HG02973 (cell line): ENCODE results near the gene USP20.
"Not testable (repeated sequence)": the region's sequence is repeated elsewhere in the genome, so short reads cannot be mapped to it uniquely, and the experiment has no call there.

Experiments
- ATAC-seq: cut with Tn5 transposase; IDR thresholded peaks from one replicate; pipeline ENCODE4 v1.9.1; 2021; ENCODE audit warnings: moderate library complexity; ENCODE audit not compliant: unreplicated experiment

USP20 gene

DNA sequence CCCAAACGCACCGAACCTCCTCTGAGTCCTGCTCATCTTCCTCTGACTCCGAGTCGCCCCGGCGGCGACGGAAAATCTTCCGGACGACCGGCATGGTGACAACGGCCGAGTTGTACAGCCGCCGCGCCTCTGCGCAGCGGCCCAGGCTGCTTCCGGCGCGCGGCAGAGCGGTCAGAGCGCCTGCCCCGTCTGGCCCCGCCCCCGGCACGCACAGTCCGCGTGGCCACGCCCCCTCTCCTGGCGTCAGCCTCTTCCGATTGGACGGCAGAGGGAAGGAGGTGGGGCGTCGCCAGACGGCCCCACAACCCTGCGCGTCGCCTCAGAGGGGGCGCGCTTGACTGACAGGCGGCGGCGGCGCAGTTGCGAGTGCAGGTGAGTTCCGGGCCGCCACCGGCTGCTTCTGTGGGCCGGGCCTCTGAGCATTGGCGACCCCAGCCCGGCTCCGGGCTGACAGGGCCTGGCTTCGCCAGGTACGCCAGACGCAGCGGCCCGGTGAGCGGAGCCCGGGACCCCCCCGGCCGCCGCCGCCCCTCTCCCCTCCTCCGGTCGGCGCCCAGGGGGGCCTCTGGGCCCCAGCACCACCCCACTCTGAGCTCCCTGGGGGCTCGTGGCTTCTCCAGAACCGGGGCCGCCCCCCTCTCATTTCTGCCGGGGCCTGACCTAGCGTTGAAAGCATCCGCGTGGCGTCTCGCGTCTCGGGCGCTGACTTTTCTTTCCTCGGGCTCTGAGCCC lies at the start of gene USP20, which contains the start of gene C9orf78:
Gene USP20 (plus strand): TSS at position 331 of the 732 bp plus-strand sequence. CDS start 17,098 bp downstream, outside the sequence.
Gene C9orf78 (minus strand): TSS at position 148 of the 732 bp plus-strand sequence. CDS start 54 bp downstream, at position 94.
- ATAC-seq = peak; percentile 90

DNA sequence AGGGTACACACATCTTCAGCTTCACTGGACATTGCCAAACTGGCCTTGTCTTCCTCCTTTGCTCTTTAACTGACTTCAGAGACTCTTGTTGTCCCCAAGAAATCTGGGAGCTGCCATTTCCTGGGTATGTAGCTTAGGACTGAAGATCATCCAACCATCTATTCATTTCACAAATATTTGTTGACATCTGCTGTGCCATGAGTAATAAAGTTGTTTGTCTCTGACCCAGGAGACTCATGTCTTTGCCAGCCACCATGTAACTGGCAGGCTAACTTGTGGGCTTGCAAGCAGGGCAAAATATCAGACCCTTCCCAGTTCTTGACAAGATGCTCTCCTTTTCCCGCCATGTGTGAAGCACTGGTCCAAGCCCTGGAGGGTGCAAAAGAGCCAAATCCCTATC lies 49.4 kb upstream of the USP20 start:
- no peak for ATAC-seq

DNA sequence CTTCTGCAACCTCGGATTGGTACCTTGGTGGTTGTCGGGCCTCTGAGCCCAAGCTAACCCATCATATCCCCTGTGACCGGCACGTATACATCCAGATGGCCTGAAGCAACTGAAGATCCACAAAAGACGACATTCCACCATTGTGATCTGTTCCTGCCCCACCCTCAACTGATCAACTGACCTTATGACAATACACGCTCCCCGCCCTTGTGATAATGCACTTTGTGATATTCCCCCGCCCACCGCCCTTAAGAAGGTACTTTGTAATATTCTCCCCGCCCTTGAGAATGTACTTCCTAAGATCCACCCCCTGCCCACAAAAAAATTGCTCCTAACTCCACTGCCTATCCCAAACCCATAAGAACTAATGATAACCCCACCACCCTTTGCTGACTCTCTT lies 48.8 kb upstream of the USP20 start:
- no peak for ATAC-seq

GRCh38 chr9:129794549-129794948 lies 40.7 kb upstream of the USP20 start:
- no peak for ATAC-seq

DNA sequence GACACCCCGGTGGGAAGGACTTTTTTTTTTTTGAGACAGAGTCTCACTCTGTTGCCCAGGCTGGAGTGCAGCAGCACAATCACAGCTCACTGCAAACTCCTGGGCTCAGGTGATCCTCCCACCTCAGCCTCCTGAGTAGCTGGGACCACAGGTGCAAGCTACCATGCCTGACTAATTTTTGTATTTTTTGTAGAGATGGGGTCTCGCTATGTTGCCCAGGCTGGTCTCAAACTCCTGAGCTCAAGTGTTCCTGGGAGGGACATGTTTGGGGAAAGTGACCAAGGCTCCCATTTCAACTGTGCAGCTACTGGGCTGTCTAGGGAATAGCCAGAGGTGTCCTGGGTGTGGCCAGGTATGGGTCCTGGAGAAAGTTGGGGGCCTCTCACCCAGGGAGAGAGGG lies 39.2 kb upstream of the USP20 start:
- not testable (repeated sequence) for ATAC-seq

GRCh38 chr9:129798973-129799372 lies 36.3 kb upstream of the USP20 start:
- ATAC-seq = no peak

GRCh38 chr9:129801504-129801903 lies 33.8 kb upstream of the USP20 start:
- ATAC-seq = no peak

- peak; percentile 81 for ATAC-seq
Measured at GRCh38 chr9:129802833-129803675, 32.2 kb upstream of the USP20 start, which contains the start of gene TOR1B. TSS of gene TOR1B (plus strand) at chr9:129803184. CDS start at chr9:129803213, 29 bp downstream.

- peak; percentile 7 for ATAC-seq
Measured at GRCh38 chr9:129803676-129804060, 31.6 kb upstream of the USP20 start.

DNA sequence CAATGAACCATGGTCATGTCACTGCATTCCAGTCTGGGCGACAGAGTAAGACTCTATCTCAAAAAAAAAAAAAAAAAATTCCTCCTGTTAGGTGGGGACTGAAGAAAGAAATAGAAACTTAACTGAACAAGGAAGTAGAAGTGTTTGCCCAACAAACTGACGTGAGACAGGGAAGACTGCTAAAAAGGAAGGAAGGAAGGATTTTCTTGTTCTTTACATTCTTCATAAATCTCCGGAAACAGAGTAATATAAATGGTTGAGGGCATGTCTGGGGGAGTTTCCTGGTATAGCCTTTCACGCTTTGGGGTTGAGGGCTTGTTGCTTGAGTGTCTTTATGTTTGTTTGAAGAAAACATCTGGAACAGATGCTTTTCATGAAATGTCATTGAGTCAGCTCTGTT lies 29.2 kb upstream of the USP20 start:
- no peak for ATAC-seq

DNA sequence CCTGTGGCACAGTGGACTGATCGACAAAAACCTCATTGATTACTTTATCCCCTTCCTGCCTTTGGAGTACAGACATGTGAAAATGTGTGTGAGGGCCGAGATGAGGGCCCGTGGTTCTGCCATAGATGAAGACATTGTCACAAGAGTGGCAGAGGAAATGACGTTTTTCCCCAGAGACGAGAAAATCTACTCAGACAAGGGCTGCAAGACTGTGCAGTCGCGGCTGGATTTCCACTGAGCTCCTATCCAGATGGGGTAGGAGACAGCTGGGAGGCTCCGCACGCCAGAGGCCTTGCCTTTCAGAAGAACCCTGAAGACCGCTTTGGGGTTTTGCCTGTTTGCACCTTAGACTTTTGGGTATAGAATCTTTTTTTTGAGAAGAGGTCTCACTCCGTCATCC lies 25.9 kb upstream of the USP20 start:
- ATAC-seq = no peak

GRCh38 chr9:129810116-129810515 lies 25.1 kb upstream of the USP20 start:
- no peak for ATAC-seq

- no peak for ATAC-seq
Measured at GRCh38 chr9:129810788-129811187, 24.5 kb upstream of the USP20 start.

- no peak for ATAC-seq
Measured at GRCh38 chr9:129811967-129812363, 23.3 kb upstream of the USP20 start.

DNA sequence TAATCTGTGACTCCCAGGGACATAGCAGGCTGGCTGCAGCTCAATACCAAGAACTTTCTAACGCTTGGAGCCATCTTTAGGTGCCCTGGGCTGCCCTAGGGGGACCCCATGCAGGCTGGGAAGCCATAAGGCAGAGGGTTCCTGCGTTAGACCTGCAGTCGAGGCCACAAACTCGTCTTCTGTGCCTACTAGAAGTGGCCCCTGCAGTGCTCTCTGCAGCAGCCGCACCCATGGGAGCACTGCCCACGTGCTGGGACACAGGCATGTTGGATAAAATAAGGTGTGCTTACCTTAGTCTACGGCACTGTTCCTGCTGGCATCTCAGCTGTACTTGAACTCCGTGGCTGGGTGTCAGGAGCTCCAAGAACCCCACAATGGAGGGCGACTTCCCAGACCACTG lies 22.9 kb upstream of the USP20 start:
- no peak for ATAC-seq

GRCh38 chr9:129813661-129814060 lies 21.6 kb upstream of the USP20 start:
- ATAC-seq = no peak

DNA sequence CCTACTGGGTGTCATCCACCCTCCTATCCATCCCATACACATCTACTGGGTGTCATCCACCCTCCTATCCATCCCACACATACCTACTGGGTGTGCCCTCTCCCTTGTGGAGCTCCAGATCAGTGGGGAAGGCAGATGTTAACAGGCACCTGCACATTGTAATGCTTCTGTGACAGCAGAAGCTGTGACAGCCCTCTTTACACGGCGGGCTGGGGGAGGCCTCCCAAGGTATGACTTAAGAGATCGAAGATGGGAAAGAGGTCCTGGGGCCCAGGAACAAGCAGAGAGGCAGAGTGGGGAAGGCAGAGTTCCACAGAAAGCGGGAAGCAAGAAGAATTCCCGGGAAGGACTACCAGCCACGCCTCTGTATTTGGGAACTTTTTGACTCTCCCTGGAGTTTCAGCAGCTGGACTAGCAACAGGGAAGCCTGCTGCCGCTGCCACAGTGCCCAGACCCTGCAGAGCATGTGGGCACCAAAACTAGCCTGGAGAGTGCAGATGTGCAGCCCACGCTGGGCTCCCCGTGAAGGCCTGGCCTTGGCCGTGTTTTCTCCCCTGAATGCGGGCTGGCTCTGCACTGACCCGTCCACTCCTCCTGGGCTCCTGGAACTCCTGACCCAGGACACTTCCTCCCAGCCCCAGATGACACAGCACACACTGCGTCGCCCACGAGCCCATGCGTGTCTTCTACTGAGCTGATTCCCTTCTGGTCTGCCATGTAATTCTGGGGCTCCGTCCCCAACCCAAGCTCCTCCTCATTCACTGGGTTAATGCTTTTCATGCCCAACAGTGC lies 20.6 kb upstream of the USP20 start:
- no peak for ATAC-seq

DNA sequence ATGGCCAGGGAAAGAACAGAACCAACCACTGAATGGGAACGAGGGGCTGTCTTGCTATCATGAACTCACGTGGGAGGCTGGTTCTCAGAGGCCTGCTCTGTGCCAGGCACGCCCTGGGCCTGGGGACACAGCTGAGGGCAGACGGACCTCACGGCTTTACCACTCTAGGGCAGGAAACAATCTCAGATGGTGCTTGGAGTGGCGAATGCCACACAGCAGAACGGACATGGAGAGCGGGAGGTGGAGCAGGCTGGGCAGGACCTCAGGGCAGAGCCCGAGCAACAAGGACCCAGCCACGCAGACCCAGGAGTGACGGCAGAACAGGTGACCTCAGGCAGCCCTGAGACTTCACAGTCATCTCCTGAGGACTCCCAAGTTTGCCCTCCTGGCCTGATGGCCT lies 20.0 kb upstream of the USP20 start:
- ATAC-seq = no peak

DNA sequence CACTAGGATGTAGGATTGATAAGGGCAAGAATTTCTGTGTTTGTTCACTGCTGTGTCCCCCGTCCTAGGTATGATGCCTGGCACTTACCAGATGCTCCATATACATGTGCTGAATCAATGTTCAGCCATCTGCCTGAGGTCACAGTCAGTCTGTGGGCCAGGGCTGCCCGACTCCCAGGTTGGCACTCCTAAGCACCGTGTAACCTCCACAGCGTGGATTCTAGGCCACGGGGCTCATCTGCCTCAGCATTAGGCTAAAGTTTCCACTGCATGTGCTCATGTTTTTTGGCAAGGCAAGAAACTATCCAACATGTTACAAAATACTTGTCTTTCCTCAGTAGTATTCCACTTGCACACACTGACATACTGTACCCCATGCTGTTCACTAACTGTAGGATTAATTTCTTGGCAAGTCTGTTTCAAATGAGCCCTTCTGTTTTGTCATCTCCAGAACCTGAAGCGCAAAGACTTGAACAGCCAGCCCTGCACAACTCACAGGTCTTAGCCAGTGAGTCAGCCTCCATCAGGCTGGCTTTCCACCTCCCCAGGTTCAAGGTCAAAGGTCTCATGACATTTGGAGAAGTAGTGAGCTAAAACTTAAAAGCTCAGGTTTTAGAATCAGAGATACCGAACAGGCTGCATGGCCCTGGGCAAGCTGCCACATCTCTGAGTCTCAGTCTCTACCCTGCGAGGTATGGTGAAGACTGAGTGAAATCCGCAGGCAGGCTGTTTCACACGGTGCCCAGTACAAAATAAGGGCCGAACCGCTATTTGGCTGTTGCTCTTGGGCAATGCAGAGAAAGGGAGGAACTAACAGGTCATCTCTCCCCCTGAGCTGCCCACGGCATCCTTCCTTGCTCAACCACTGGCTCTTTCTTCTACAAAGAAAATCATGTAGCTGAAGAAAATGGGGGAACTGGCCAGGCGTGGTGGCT lies 18.5 kb upstream of the USP20 start:
- ATAC-seq = no peak

DNA sequence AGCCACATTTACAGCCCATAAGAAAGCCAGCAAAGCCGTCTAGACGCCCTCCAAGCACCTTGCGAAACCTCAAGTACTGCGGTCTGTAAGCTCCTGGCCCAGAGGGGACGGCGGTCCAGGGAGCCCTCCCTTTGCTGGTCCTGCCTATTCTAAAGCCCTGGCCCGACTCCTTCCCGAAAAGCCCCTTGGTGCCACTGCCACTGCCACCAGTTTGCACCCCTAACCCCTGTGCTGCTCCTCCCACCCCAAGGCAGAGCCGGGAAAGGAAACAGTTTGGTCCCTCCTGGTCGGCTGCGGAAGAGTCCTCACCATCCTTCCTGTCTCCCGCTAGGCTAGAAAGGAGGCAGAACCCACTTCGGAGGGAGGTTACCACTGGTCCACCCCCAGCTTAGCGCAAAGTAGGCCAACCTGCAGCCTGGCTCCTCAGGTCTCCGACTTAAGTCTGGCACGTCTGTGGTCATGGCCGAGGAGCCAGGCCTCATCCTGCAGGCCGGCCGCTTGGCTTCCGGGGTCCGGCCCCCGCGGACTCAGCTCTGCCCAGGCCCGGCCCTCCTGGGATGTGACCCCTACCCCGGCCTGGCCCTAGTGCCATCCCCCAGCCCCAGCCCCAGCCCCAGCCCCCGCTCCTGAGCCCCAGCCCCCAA lies 12.2 kb upstream of the USP20 start:
- ATAC-seq = no peak
